Measurements from ENCODE around the gene KCNE4. TPM values are rescaled to one million over a fixed set of nuclear protein-coding genes. Genes with fewer than 3 reads are reported as not detected.

Gene KCNE4
- polyA plus RNA-seq, 4 donors = 0.54 to 2.5 (median 1.5) TPM; not detected in 1

GRCh38 chr2:223034221-223034975 is 17.6 kb upstream of the KCNE4 start:
- DNase-seq = no peak
- Histone ChIP-seq H3K36me3 (ENCODE audit: control insufficient read depth in 3 of 3, insufficient read depth in 2 of 3, low read depth in 1 of 3, low read length in 3 of 3) (no peaks in the 10 kb centered on the region), H3K4me3 (ENCODE audit: low read depth in 1 of 3, low read length in 3 of 3) (no peak overlapping the region), H3K27me3 (ENCODE audit: control insufficient read depth in 3 of 3, insufficient read depth in 3 of 3, low read length in 3 of 3) (no peaks in the 10 kb centered on the region), H3K9me3 (ENCODE audit: control insufficient read depth in 2 of 2, insufficient read depth in 1 of 2, low read depth in 1 of 2, low read length in 1 of 2) (no peaks in the 10 kb centered on the region), H3K27ac (ENCODE audit: low read depth in 1 of 3, low read length in 2 of 3) (no peak overlapping the region), H3K4me1 (ENCODE audit: control insufficient read depth in 3 of 3, insufficient read depth in 2 of 3, low read depth in 1 of 3, low read length in 2 of 3) (no peaks in the 10 kb centered on the region)
- FAIRE-seq = no peak

GRCh38 chr2:223036790-223037444 is 15.1 kb upstream of the KCNE4 start:
- DNase-seq = no peak
- no peaks in the 10 kb centered on the region for H3K9me3 ChIP-seq (ENCODE audit: control insufficient read depth in 2 of 2, insufficient read depth in 1 of 2, low read depth in 1 of 2, low read length in 1 of 2)
- no peak overlapping the region for H3K4me3 ChIP-seq (ENCODE audit: low read depth in 1 of 3, low read length in 3 of 3)
- H3K27ac ChIP-seq (ENCODE audit: low read depth in 1 of 3, low read length in 2 of 3) = no peak overlapping the region
- no peaks in the 10 kb centered on the region for H3K4me1 ChIP-seq (ENCODE audit: control insufficient read depth in 3 of 3, insufficient read depth in 2 of 3, low read depth in 1 of 3, low read length in 2 of 3)
- no peak for FAIRE-seq
- no peaks in the 10 kb centered on the region for H3K27me3 ChIP-seq (ENCODE audit: control insufficient read depth in 3 of 3, insufficient read depth in 3 of 3, low read length in 3 of 3)
- WGBS, 3 donors = 51 to 62% (median 59%) methylated on average over 3 of the region's 3 CpGs
- H3K36me3 ChIP-seq (ENCODE audit: control insufficient read depth in 3 of 3, insufficient read depth in 2 of 3, low read depth in 1 of 3, low read length in 3 of 3) = no peaks in the 10 kb centered on the region

GRCh38 chr2:223037445-223037800 is 14.6 kb upstream of the KCNE4 start:
- Histone ChIP-seq H3K27ac (ENCODE audit: low read depth in 1 of 3, low read length in 2 of 3) (no peak overlapping the region), H3K9me3 (ENCODE audit: control insufficient read depth in 2 of 2, insufficient read depth in 1 of 2, low read depth in 1 of 2, low read length in 1 of 2) (no peaks in the 10 kb centered on the region), H3K4me1 (ENCODE audit: control insufficient read depth in 3 of 3, insufficient read depth in 2 of 3, low read depth in 1 of 3, low read length in 2 of 3) (no peaks in the 10 kb centered on the region), H3K36me3 (ENCODE audit: control insufficient read depth in 3 of 3, insufficient read depth in 2 of 3, low read depth in 1 of 3, low read length in 3 of 3) (no peaks in the 10 kb centered on the region), H3K4me3 (ENCODE audit: low read depth in 1 of 3, low read length in 3 of 3) (no peak overlapping the region), H3K27me3 (ENCODE audit: control insufficient read depth in 3 of 3, insufficient read depth in 3 of 3, low read length in 3 of 3) (no peaks in the 10 kb centered on the region)
- no peak for FAIRE-seq
- WGBS, 3 donors = 64 to 75% (median 73%) methylated on average over 2 of the region's 2 CpGs
- no peak for DNase-seq

- H3K4me3 ChIP-seq (ENCODE audit: low read depth in 1 of 3, low read length in 3 of 3) = no peak overlapping the region
- no peaks in the 10 kb centered on the region for H3K27me3 ChIP-seq (ENCODE audit: control insufficient read depth in 3 of 3, insufficient read depth in 3 of 3, low read length in 3 of 3)
- no peaks in the 10 kb centered on the region for H3K36me3 ChIP-seq (ENCODE audit: control insufficient read depth in 3 of 3, insufficient read depth in 2 of 3, low read depth in 1 of 3, low read length in 3 of 3)
- H3K4me1 ChIP-seq (ENCODE audit: control insufficient read depth in 3 of 3, insufficient read depth in 2 of 3, low read depth in 1 of 3, low read length in 2 of 3) = no peaks in the 10 kb centered on the region
- no peak overlapping the region for H3K27ac ChIP-seq (ENCODE audit: low read depth in 1 of 3, low read length in 2 of 3)
- WGBS, 3 donors = 45 to 56% (median 50%) methylated on average over 1 of the region's 1 CpG
- no peaks in the 10 kb centered on the region for H3K9me3 ChIP-seq (ENCODE audit: control insufficient read depth in 2 of 2, insufficient read depth in 1 of 2, low read depth in 1 of 2, low read length in 1 of 2)
- no peak for DNase-seq
- FAIRE-seq = no peak
Measured at GRCh38 chr2:223039618-223040017, 12.4 kb upstream of the KCNE4 start.

GRCh38 chr2:223040527-223040926 is 11.5 kb upstream of the KCNE4 start:
- Histone ChIP-seq H3K4me3 (ENCODE audit: low read depth in 1 of 3, low read length in 3 of 3) (no peak overlapping the region), H3K4me1 (ENCODE audit: control insufficient read depth in 3 of 3, insufficient read depth in 2 of 3, low read depth in 1 of 3, low read length in 2 of 3) (no peaks in the 10 kb centered on the region), H3K9me3 (ENCODE audit: control insufficient read depth in 2 of 2, insufficient read depth in 1 of 2, low read depth in 1 of 2, low read length in 1 of 2) (no peaks in the 10 kb centered on the region), H3K27me3 (ENCODE audit: control insufficient read depth in 3 of 3, insufficient read depth in 3 of 3, low read length in 3 of 3) (no peaks in the 10 kb centered on the region), H3K27ac (ENCODE audit: low read depth in 1 of 3, low read length in 2 of 3) (no peak overlapping the region), H3K36me3 (ENCODE audit: control insufficient read depth in 3 of 3, insufficient read depth in 2 of 3, low read depth in 1 of 3, low read length in 3 of 3) (no peaks in the 10 kb centered on the region)
- DNase-seq = no peak
- WGBS, 3 donors = 87 to 90% (median 89%) methylated on average over 3 of the region's 3 CpGs
- no peak for FAIRE-seq

GRCh38 chr2:223041527-223042109 is 10.4 kb upstream of the KCNE4 start:
- Histone ChIP-seq H3K4me3 (ENCODE audit: low read depth in 1 of 3, low read length in 3 of 3) (no peak overlapping the region), H3K9me3 (ENCODE audit: control insufficient read depth in 2 of 2, insufficient read depth in 1 of 2, low read depth in 1 of 2, low read length in 1 of 2) (no peaks in the 10 kb centered on the region), H3K27me3 (ENCODE audit: control insufficient read depth in 3 of 3, insufficient read depth in 3 of 3, low read length in 3 of 3) (no peaks in the 10 kb centered on the region), H3K27ac (ENCODE audit: low read depth in 1 of 3, low read length in 2 of 3) (no peak overlapping the region), H3K36me3 (ENCODE audit: control insufficient read depth in 3 of 3, insufficient read depth in 2 of 3, low read depth in 1 of 3, low read length in 3 of 3) (no peaks in the 10 kb centered on the region), H3K4me1 (ENCODE audit: control insufficient read depth in 3 of 3, insufficient read depth in 2 of 3, low read depth in 1 of 3, low read length in 2 of 3) (no peaks in the 10 kb centered on the region)
- 10 to 32% (median 29%) methylated on average over 4 of the region's 4 CpGs for whole genome bisulfite sequencing, 3 donors
- FAIRE-seq (no peak), DNase-seq (no peak)

- Histone ChIP-seq H3K4me3 (ENCODE audit: low read depth in 1 of 3, low read length in 3 of 3) (no peak overlapping the region), H3K9me3 (ENCODE audit: control insufficient read depth in 2 of 2, insufficient read depth in 1 of 2, low read depth in 1 of 2, low read length in 1 of 2) (no peaks in the 10 kb centered on the region), H3K4me1 (ENCODE audit: control insufficient read depth in 3 of 3, insufficient read depth in 2 of 3, low read depth in 1 of 3, low read length in 2 of 3) (no peaks in the 10 kb centered on the region), H3K27me3 (ENCODE audit: control insufficient read depth in 3 of 3, insufficient read depth in 3 of 3, low read length in 3 of 3) (no peaks in the 10 kb centered on the region), H3K27ac (ENCODE audit: low read depth in 1 of 3, low read length in 2 of 3) (no peak overlapping the region), H3K36me3 (ENCODE audit: control insufficient read depth in 3 of 3, insufficient read depth in 2 of 3, low read depth in 1 of 3, low read length in 3 of 3) (no peaks in the 10 kb centered on the region)
- FAIRE-seq (no peak), DNase-seq (no peak)
- WGBS, 3 donors = 87 to 94% (median 88%) methylated on average over 2 of the region's 2 CpGs
Measured at GRCh38 chr2:223042284-223042683, 9.7 kb upstream of the KCNE4 start.

GRCh38 chr2:223042704-223043118 is 9.3 kb upstream of the KCNE4 start:
- WGBS, 3 donors = 77 to 89% (median 83%) methylated on average over 1 of the region's 1 CpG
- no peak for DNase-seq
- Histone ChIP-seq H3K27me3 (ENCODE audit: control insufficient read depth in 3 of 3, insufficient read depth in 3 of 3, low read length in 3 of 3) (no peaks in the 10 kb centered on the region), H3K36me3 (ENCODE audit: control insufficient read depth in 3 of 3, insufficient read depth in 2 of 3, low read depth in 1 of 3, low read length in 3 of 3) (no peaks in the 10 kb centered on the region), H3K27ac (ENCODE audit: low read depth in 1 of 3, low read length in 2 of 3) (no peak overlapping the region), H3K9me3 (ENCODE audit: control insufficient read depth in 2 of 2, insufficient read depth in 1 of 2, low read depth in 1 of 2, low read length in 1 of 2) (no peaks in the 10 kb centered on the region), H3K4me3 (ENCODE audit: low read depth in 1 of 3, low read length in 3 of 3) (no peak overlapping the region), H3K4me1 (ENCODE audit: control insufficient read depth in 3 of 3, insufficient read depth in 2 of 3, low read depth in 1 of 3, low read length in 2 of 3) (no peaks in the 10 kb centered on the region)
- no peak for FAIRE-seq

Data from small intestine (tissue), 7 donors.